HCT116 (cell line): ENCODE data around the gene PLEKHA5. TPM values are rescaled to one million over a fixed set of nuclear protein-coding genes. Genes with fewer than 3 reads are reported as not detected.
A peak's percentile ranks its signal among the peaks of the same experiment; 100 is the strongest.

ENCODE experiments used
- ATAC-seq: fragments of 200-7000 bp; cut with Tn5 transposase; 2 replicates; pipeline ENCODE4 v1.9.1; 2020; ENCODE audit warnings: mild to moderate bottlenecking, moderate library complexity
- BruUV-seq: library from RNA; stranded (reverse); fragments of 400-500 nt; replicated peaks from 2 replicates; lab custom pipeline; 2021; lab: Mats Ljungman, UMichigan
- CTCF ChIA-PET: fragments of 300-600 bp; sonication (Branson Sonifier 250); formaldehyde crosslinking; loops from one replicate; lab custom pipeline; 2021; ENCODE audit warnings: antibody characterized with exemption; lab: Charles Lee
- POLR2A ChIA-PET: fragments of 300-600, 350-600 bp; sonication (Branson Sonifier 250); formaldehyde crosslinking; loops from one replicate; lab custom pipeline; 2021; ENCODE audit warnings: antibody characterized with exemption; lab: Charles Lee
- RAD21 ChIA-PET, 2 experiments: fragments of 300-600 bp; sonication (Branson Sonifier 250); formaldehyde crosslinking; loops; one replicate each; lab custom pipeline; 2023; ENCODE audit warnings: low total read pairs in 2 of 2; ENCODE audit not compliant: uncharacterized antibody in 2 of 2, unreplicated experiment in 2 of 2, low non-redundant PET in 1 of 2; lab: Charles Lee
- DNase-seq: peaks from one replicate; pipeline ENCODE4 v3.0.0-alpha.2; 2010; ENCODE audit warnings: low read depth, low spot score
- H2AFZ ChIP-seq: fragments of 200-600 bp; shearing (Covaris generic), sonication (generic); 2 replicates; pipeline ENCODE4 v1.6.1; 2017; ENCODE audit warnings: low read depth, mixed run types, mixed read lengths, antibody characterized with exemption, low read length; ENCODE audit not compliant: poor library complexity, severe bottlenecking
- H3K27ac ChIP-seq: 2 replicates; pipeline ENCODE4 v1.5.1; 2012; ENCODE audit warnings: low read depth, low read length
- H3K27me3 ChIP-seq: fragments of 200-600 bp; sonication (generic); 2 replicates; pipeline ENCODE4 v1.6.1; 2016; ENCODE audit warnings: mixed run types, low read length, mixed read lengths; ENCODE audit not compliant: insufficient read depth
- H3K36me3 ChIP-seq, 2 experiments: fragments of 200-500 bp in 1 of 2; fragments of 200-600 bp in 1 of 2; sonication (Bioruptor generic) in 1 of 2; sonication (generic) in 1 of 2; 2 replicates each; pipeline versions ENCODE4 v1.5.1 to v1.6.1; 2014 to 2016; ENCODE audit warnings: low read length in 2 of 2, inconsistent platforms in 1 of 2, mixed read lengths in 1 of 2, mixed run types in 1 of 2; ENCODE audit not compliant: insufficient read depth in 2 of 2, control insufficient read depth in 1 of 2
- H3K4me1 ChIP-seq, 2 experiments: fragments of 200-600 bp in 1 of 2; sonication (generic) in 1 of 2; 2 replicates each; pipeline versions ENCODE4 v1.5.1 to v1.6.1; 2012 to 2017; ENCODE audit warnings: low read length in 2 of 2, inconsistent platforms in 1 of 2, mild to moderate bottlenecking in 1 of 2, mixed read lengths in 1 of 2, mixed run types in 1 of 2, moderate library complexity in 1 of 2; ENCODE audit not compliant: insufficient read depth in 2 of 2, control insufficient read depth in 1 of 2
- H3K4me2 ChIP-seq: fragments of 200-600 bp; sonication (generic); 2 replicates; pipeline ENCODE4 v1.6.1; 2017; ENCODE audit warnings: mixed run types, low read length, mixed read lengths
- H3K4me3 ChIP-seq, 2 experiments: fragments of 200-600 bp in 1 of 2; sonication (generic) in 1 of 2; replicated peaks in 1 of 2; 2 replicates each; pipeline ENCODE4 v1.5.1; 2011 to 2016; ENCODE audit warnings: low read length in 2 of 2, control low read depth in 1 of 2, low read depth in 1 of 2, mild to moderate bottlenecking in 1 of 2, mixed read lengths in 1 of 2, mixed run types in 1 of 2
- H3K79me2 ChIP-seq: fragments of 200-600 bp; sonication (generic); 2 replicates; pipeline ENCODE4 v1.6.1; 2017; ENCODE audit warnings: mild to moderate bottlenecking, mixed run types, low read length, moderate library complexity, mixed read lengths; ENCODE audit not compliant: insufficient read depth
- H3K9ac ChIP-seq: fragments of 200-600 bp; sonication (generic); 2 replicates; pipeline ENCODE4 v1.6.1; 2016; ENCODE audit warnings: low read length, mixed read lengths
- H3K9me2 ChIP-seq: fragments of 200-600 bp; sonication (generic), shearing (Covaris generic); 2 replicates; pipeline ENCODE4 v1.6.1; 2017; ENCODE audit warnings: mixed run types, mild to moderate bottlenecking, moderate library complexity; ENCODE audit not compliant: insufficient read depth
- H3K9me3 ChIP-seq, 2 experiments: fragments of 200-500 bp in 1 of 2; fragments of 200-600 bp in 1 of 2; sonication (Bioruptor generic) in 1 of 2; sonication (generic) in 1 of 2; 2 replicates each; pipeline ENCODE4 v1.6.1; 2014 to 2017; ENCODE audit warnings: low read length in 2 of 2, mixed read lengths in 2 of 2, inconsistent platforms in 1 of 2, low read depth in 1 of 2, mild to moderate bottlenecking in 1 of 2, mixed run types in 1 of 2, moderate library complexity in 1 of 2; ENCODE audit not compliant: control insufficient read depth in 1 of 2, insufficient read depth in 1 of 2
- H4K20me1 ChIP-seq: fragments of 200-600 bp; sonication (generic), shearing (Covaris generic); 2 replicates; pipeline ENCODE4 v1.6.1; 2017; ENCODE audit warnings: mixed run types, mild to moderate bottlenecking, moderate library complexity; ENCODE audit not compliant: insufficient read depth
- CBX3 ChIP-seq: IDR thresholded peaks from 2 replicates; pipeline ENCODE4 v1.6.1; 2012; ENCODE audit warnings: low read depth
- ELF1 ChIP-seq: IDR thresholded peaks from 2 replicates; pipeline ENCODE4 v1.6.1; 2012; ENCODE audit warnings: low read depth, borderline replicate concordance
- EZH2phosphoT487 ChIP-seq: fragments of 200-600 bp; IDR thresholded peaks from 2 replicates; pipeline ENCODE4 v1.6.1; 2018; ENCODE audit warnings: antibody characterized with exemption, borderline replicate concordance
- FOSL1 ChIP-seq: IDR thresholded peaks from 2 replicates; pipeline ENCODE4 v1.6.1; 2012; ENCODE audit warnings: low read depth
- POLR2AphosphoS5 ChIP-seq: IDR thresholded peaks from 2 replicates; pipeline ENCODE4 v1.6.1; 2011; ENCODE audit warnings: mild to moderate bottlenecking, low read depth, low read length, moderate library complexity
- RAD21 ChIP-seq: IDR thresholded peaks from 2 replicates; pipeline ENCODE4 v1.6.1; 2012; ENCODE audit warnings: low read depth, mild to moderate bottlenecking
- SIN3A ChIP-seq: IDR thresholded peaks from 2 replicates; pipeline ENCODE4 v1.6.1; 2012; ENCODE audit warnings: low read depth
- SP1 ChIP-seq: IDR thresholded peaks from 2 replicates; pipeline ENCODE4 v1.6.1; 2012; ENCODE audit warnings: low read depth
- TCF7L2 ChIP-seq: IDR thresholded peaks from 2 replicates; pipeline ENCODE4 v1.7.0; 2011; ENCODE audit warnings: borderline replicate concordance, inconsistent platforms; ENCODE audit not compliant: insufficient read depth, insufficient read length; ENCODE audit errors: extremely low read depth
- ZFX ChIP-seq: fragments of 450-650 bp; IDR thresholded peaks from 2 replicates; pipeline ENCODE4 v1.6.1; 2017
- ZNF274 ChIP-seq: fragments of 200-500 bp; sonication (Bioruptor generic); IDR thresholded peaks from 2 replicates; pipeline ENCODE4 v1.6.1; 2014; ENCODE audit warnings: mild to moderate bottlenecking, low read depth, low read length, inconsistent platforms
- intact Hi-C: fragments of 100-400 bp; cut with micrococcal nuclease; formaldehyde crosslinking; loops from 2 replicates; pipeline ENCODE4 v1.10.0; 2022
- total RNA-seq: library from RNA; stranded (reverse); gene quantifications from one replicate; pipeline ENCODE4 v1.2.1, GENCODE V29; 2021; ENCODE audit not compliant: unreplicated experiment
- TF ChIP-seq, protein P1 (sequence below): IDR thresholded peaks from 2 replicates; pipeline ENCODE4 v1.6.1; 2012; ENCODE audit warnings: low read depth
- TF ChIP-seq, protein P2 (sequence below): IDR thresholded peaks from 2 replicates; pipeline ENCODE4 v1.6.1; 2012
- TF ChIP-seq, protein P3 (sequence below): IDR thresholded peaks from 2 replicates; pipeline ENCODE4 v1.6.1; 2011; ENCODE audit warnings: mild to moderate bottlenecking, low read length, moderate library complexity; ENCODE audit not compliant: insufficient replicate concordance; ENCODE audit errors: extremely low read depth

PLEKHA5 gene
- total RNA-seq, 1 experiment from 2014 or later, result 18.9 TPM

DNA sequence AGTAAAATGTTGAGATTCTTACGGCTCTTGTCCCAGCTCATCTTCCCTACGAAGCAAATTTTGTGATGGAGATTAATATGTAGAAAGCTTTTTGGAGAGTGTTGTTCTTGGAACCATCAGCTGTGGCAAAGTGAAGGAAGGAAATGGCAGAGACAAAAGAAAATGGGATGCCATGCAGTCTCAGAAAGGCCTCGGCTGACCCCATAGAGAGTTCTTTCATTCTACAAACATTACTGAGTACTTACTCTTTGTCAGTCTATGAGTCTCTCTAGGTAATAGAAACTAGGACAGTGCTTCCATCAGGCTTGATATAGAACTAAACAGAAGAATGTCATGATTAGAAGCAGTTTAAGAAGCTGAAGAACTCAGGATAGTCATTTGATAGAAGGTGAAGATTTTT is 134.1 kb downstream of the PLEKHA5 start (continued):
- TF ChIP-seq, protein P1, sequence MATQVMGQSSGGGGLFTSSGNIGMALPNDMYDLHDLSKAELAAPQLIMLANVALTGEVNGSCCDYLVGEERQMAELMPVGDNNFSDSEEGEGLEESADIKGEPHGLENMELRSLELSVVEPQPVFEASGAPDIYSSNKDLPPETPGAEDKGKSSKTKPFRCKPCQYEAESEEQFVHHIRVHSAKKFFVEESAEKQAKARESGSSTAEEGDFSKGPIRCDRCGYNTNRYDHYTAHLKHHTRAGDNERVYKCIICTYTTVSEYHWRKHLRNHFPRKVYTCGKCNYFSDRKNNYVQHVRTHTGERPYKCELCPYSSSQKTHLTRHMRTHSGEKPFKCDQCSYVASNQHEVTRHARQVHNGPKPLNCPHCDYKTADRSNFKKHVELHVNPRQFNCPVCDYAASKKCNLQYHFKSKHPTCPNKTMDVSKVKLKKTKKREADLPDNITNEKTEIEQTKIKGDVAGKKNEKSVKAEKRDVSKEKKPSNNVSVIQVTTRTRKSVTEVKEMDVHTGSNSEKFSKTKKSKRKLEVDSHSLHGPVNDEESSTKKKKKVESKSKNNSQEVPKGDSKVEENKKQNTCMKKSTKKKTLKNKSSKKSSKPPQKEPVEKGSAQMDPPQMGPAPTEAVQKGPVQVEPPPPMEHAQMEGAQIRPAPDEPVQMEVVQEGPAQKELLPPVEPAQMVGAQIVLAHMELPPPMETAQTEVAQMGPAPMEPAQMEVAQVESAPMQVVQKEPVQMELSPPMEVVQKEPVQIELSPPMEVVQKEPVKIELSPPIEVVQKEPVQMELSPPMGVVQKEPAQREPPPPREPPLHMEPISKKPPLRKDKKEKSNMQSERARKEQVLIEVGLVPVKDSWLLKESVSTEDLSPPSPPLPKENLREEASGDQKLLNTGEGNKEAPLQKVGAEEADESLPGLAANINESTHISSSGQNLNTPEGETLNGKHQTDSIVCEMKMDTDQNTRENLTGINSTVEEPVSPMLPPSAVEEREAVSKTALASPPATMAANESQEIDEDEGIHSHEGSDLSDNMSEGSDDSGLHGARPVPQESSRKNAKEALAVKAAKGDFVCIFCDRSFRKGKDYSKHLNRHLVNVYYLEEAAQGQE, result no peak
- TF ChIP-seq TCF7L2, result no peak

DNA sequence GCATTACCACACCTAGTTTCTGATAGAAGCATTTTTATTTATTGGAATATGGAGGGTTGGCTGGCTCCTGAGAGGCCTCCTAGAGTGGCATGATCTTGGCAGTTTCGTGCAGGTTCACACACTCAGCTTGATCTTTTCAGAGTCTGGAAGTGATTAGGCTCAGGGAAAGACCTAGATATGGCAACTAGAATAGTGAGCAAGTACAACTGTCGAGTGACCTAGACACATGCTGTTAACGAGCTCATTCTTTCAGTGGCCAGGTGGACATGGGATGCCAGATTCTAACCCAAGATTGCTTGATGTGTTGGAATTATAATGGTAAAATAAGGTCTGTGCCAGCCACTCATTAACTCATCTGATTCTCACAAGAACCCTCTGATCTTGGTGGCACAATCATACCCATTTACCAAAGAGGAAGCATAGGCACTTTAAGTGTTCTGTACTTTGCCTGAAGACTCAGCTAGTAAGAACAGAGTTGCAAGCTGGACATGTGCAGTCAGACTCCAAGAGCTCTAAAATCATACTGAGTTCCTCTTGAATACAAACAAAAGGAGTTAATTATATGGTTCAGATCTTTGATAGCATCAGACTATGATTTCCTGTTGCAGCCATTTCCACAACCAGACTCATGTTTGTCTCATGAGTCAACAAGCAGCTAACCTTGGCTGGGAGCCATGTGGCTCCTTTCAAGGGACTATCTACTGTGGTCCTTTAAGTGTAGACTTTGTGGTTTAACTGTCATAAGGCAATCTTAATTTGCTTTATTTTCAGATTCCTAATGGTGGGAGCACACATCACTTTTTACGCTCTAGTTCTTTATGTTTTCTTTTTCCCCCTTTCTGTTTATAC is 144.2 kb downstream of the PLEKHA5 start:
- Histone ChIP-seq H3K79me2 (no peaks in the 10 kb centered on the region), H3K4me1 (peaks cover 21 to 22% of the 10 kb centered on the region in 2 experiments), H3K36me3 (peaks cover 0 to 5% of the 10 kb centered on the region in 2 experiments; a peak in 1 of 4 replicates), H3K27ac (peak overlapping the region; percentile 69), H2AFZ (no peak overlapping the region), H3K4me3 (peak overlapping the region in 1 of 2 experiments; percentile 15; a peak in 2 of 4 replicates), H3K27me3 (no peaks in the 10 kb centered on the region), H4K20me1 (no peaks in the 10 kb centered on the region), H3K9me3 (no peaks in the 10 kb centered on the region), H3K9ac (0 out of 2 replicates have a peak overlapping the region, but pooled peaks have one; percentile 6), H3K9me2 (no peaks in the 10 kb centered on the region), H3K4me2 (peak overlapping the region; percentile 67)
- no TSS peak for BruUV-seq
- intact Hi-C loops, result no loop called here
- CTCF ChIA-PET, result no interaction called here
- peak; percentile 94 for ATAC-seq
- RAD21 ChIA-PET, result no interaction called here
- POLR2A ChIA-PET, result interaction anchor here (1.1 kb wide), 1 partner anchor 17 kb away, joined by 3 read pairs; no protein-coding TSS in a partner anchor
- DNase-seq, result peak; percentile 82
- no peak for TF ChIP-seq RAD21
- TF ChIP-seq SP1, result peak; percentile 43; the same call in 1 of the 2 replicates
- no peak for TF ChIP-seq ZFX
- TF ChIP-seq, protein P2, sequence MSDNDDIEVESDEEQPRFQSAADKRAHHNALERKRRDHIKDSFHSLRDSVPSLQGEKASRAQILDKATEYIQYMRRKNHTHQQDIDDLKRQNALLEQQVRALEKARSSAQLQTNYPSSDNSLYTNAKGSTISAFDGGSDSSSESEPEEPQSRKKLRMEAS, result peak; percentile 40
- TF ChIP-seq ZNF274, result no peak
- TF ChIP-seq, protein P3, sequence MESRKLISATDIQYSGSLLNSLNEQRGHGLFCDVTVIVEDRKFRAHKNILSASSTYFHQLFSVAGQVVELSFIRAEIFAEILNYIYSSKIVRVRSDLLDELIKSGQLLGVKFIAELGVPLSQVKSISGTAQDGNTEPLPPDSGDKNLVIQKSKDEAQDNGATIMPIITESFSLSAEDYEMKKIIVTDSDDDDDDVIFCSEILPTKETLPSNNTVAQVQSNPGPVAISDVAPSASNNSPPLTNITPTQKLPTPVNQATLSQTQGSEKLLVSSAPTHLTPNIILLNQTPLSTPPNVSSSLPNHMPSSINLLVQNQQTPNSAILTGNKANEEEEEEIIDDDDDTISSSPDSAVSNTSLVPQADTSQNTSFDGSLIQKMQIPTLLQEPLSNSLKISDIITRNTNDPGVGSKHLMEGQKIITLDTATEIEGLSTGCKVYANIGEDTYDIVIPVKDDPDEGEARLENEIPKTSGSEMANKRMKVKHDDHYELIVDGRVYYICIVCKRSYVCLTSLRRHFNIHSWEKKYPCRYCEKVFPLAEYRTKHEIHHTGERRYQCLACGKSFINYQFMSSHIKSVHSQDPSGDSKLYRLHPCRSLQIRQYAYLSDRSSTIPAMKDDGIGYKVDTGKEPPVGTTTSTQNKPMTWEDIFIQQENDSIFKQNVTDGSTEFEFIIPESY, result no peak
- TF ChIP-seq ELF1, result no peak
- TF ChIP-seq FOSL1, result peak; percentile 75
- TF ChIP-seq SIN3A, result no peak
- no peak for TF ChIP-seq EZH2phosphoT487
- peak; percentile 66; the same call in 1 of the 2 replicates for TF ChIP-seq CBX3
- no peak for TF ChIP-seq POLR2AphosphoS5
- TF ChIP-seq, protein P1, result no peak
